Panc1 (cell line): ENCODE measurements around the gene STMN1. TPM values are rescaled to one million over a fixed set of nuclear protein-coding genes. Genes with fewer than 3 reads are reported as not detected.

ENCODE experiments used
- ATAC-seq: fragments of 200-7000 bp; cut with Tn5 transposase; 2 replicates; pipeline ENCODE4 v1.9.1; 2020; ENCODE audit warnings: mild to moderate bottlenecking, moderate library complexity
- BruUV-seq: library from RNA; stranded (reverse); fragments of 400-500 nt; replicated peaks from 2 replicates; lab custom pipeline; 2021; lab: Mats Ljungman, UMichigan
- CTCF ChIA-PET: fragments of 300-600 bp; sonication (Branson Sonifier 250); formaldehyde crosslinking; loops from one replicate; lab custom pipeline; 2022; ENCODE audit warnings: antibody characterized with exemption; lab: Charles Lee
- POLR2A ChIA-PET: fragments of 300-600 bp; sonication (Branson Sonifier 250); formaldehyde crosslinking; loops from one replicate; lab custom pipeline; 2022; ENCODE audit warnings: antibody characterized with exemption; lab: Charles Lee
- DNase-seq: peaks from one replicate; pipeline ENCODE4 v3.0.0-alpha.2; 2010; ENCODE audit warnings: low read depth, low spot score
- H3K27ac ChIP-seq: 2 replicates; pipeline ENCODE4 v1.5.1; 2011; ENCODE audit warnings: mild to moderate bottlenecking, low read length, inconsistent platforms
- H3K27me3 ChIP-seq: fragments of 200-500 bp; sonication (Bioruptor generic); 2 replicates; pipeline ENCODE4 v1.6.0; 2014; ENCODE audit warnings: low read length, inconsistent platforms; ENCODE audit not compliant: control insufficient read depth, insufficient read depth
- H3K36me3 ChIP-seq: fragments of 200-500 bp; sonication (Bioruptor generic); 2 replicates; pipeline ENCODE4 v1.5.1; 2014; ENCODE audit warnings: inconsistent platforms, mild to moderate bottlenecking, low read length, moderate library complexity; ENCODE audit not compliant: control insufficient read depth, insufficient read depth
- H3K4me1 ChIP-seq: 2 replicates; pipeline ENCODE4 v1.5.1; 2011; ENCODE audit warnings: inconsistent platforms, mild to moderate bottlenecking, low read length, moderate library complexity; ENCODE audit not compliant: control insufficient read depth, insufficient read depth
- H3K4me3 ChIP-seq, 2 experiments: 2 replicates each; pipeline ENCODE4 v1.5.1; 2011 to 2012; ENCODE audit warnings: low read depth in 2 of 2, low read length in 2 of 2, mild to moderate bottlenecking in 2 of 2, inconsistent platforms in 1 of 2, moderate library complexity in 1 of 2
- H3K9me3 ChIP-seq: fragments of 200-500 bp; sonication (Bioruptor generic); 2 replicates; pipeline ENCODE4 v1.5.1; 2014; ENCODE audit warnings: low read depth, mild to moderate bottlenecking, inconsistent platforms, low read length, moderate library complexity; ENCODE audit not compliant: control insufficient read depth, insufficient read depth
- CTCF ChIP-seq: fragments of 450-650 bp; IDR thresholded peaks from 2 replicates; pipeline ENCODE4 v1.5.1; 2017; ENCODE audit warnings: mild to moderate bottlenecking
- POLR2AphosphoS5 ChIP-seq: IDR thresholded peaks from 2 replicates; pipeline ENCODE4 v1.6.1; 2012; ENCODE audit warnings: mild to moderate bottlenecking, low read depth, low read length, moderate library complexity
- REST ChIP-seq, 2 experiments: IDR thresholded peaks; 2 replicates each; pipeline ENCODE4 v1.6.1; 2011 to 2012; ENCODE audit warnings: low read depth in 2 of 2, control low read depth in 1 of 2, low read length in 1 of 2, mild to moderate bottlenecking in 1 of 2, moderate library complexity in 1 of 2; ENCODE audit not compliant: insufficient read depth in 1 of 2
- SIN3A ChIP-seq: IDR thresholded peaks from 2 replicates; pipeline ENCODE4 v1.6.1; 2012; ENCODE audit warnings: low read depth, mild to moderate bottlenecking, low read length, moderate library complexity, borderline replicate concordance; ENCODE audit not compliant: insufficient read depth
- TCF7L2 ChIP-seq: IDR thresholded peaks from 2 replicates; pipeline ENCODE4 v1.6.1; 2011; ENCODE audit warnings: mild to moderate bottlenecking, low read depth, low read length, inconsistent platforms
- in situ Hi-C: cut with HindIII; loops from 2 replicates; pipeline ENCODE4 v1.10.0; 2016; ENCODE audit warnings: low sequenced_read_pairs, low pct_unique_long_range_greater_than_20kb
- intact Hi-C: fragments of 100-400 bp; cut with micrococcal nuclease; formaldehyde crosslinking; loops from one replicate; pipeline ENCODE4 v1.10.0; 2022; ENCODE audit not compliant: unreplicated experiment
- total RNA-seq: library from RNA; stranded (reverse); gene quantifications from one replicate; pipeline ENCODE4 v1.2.1, GENCODE V29; 2021; ENCODE audit not compliant: unreplicated experiment

STMN1 gene
- total RNA-seq, 1 experiment from 2014 or later: 316 TPM

- no peak for DNase-seq
- no peak for ATAC-seq
- Histone ChIP-seq H3K27ac (peak overlapping the region; percentile 21), H3K9me3 (no peaks in the 10 kb centered on the region), H3K4me1 (peaks cover 20% of the 10 kb centered on the region), H3K36me3 (peaks cover 49% of the 10 kb centered on the region), H3K4me3 (no peak overlapping the region), H3K27me3 (no peaks in the 10 kb centered on the region)
- no TSS peak for BruUV-seq
- ChIA-PET CTCF (no interaction called here), POLR2A (interaction anchor here (1.2 kb wide), 1 partner anchor 102 kb away, joined by 4 read pairs; no protein-coding TSS in a partner anchor)
- in situ Hi-C loops: no loop called here
- intact Hi-C loops: no loop called here
- TF ChIP-seq SIN3A (no peak), TCF7L2 (no peak), POLR2AphosphoS5 (no peak), REST (IDR thresholded peaks at IDR 0.05; ENCODE audit: insufficient read depth in 1 of 2, low read depth in 2 of 2, low read length in 1 of 2) (no peak), CTCF (no peak)
Observed at GRCh38 chr1:25902462-25902861, 3.8 kb downstream of the STMN1 start.

DNA sequence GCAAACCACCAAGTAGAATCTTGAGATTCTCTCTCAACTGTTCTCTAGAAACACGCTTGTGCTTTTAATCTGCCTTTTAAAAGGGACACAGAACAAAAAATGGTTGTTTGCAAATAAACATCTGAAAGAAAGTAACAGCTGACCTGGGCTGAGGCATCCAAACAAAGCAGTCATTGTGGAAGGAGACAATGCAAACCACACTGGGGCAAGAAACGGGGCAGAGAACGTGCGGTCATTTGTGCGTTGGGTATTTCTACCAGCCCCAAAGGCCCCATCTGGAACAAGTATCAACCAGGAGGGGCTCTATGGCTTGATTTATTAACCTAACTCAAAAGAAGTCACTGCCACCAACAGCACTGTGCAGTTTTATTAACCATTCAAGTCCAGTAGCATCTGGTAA is 6.0 kb downstream of the STMN1 start:
- Histone ChIP-seq H3K36me3 (peaks cover 49% of the 10 kb centered on the region), H3K9me3 (no peaks in the 10 kb centered on the region), H3K4me3 (no peak overlapping the region), H3K4me1 (peaks cover 33% of the 10 kb centered on the region), H3K27ac (no peak overlapping the region; the same call in 1 of the 2 replicates), H3K27me3 (no peaks in the 10 kb centered on the region)
- no TSS peak for BruUV-seq
- CTCF ChIA-PET: no interaction called here
- TF ChIP-seq CTCF (no peak), TCF7L2 (no peak), POLR2AphosphoS5 (no peak), SIN3A (no peak), REST (IDR thresholded peaks at IDR 0.05; ENCODE audit: insufficient read depth in 1 of 2, low read depth in 2 of 2, low read length in 1 of 2) (no peak)
- no peak for DNase-seq
- in situ Hi-C loops: no loop called here
- no peak for ATAC-seq
- POLR2A ChIA-PET: no interaction called here
- intact Hi-C loops: no loop called here
